Measurements from ENCODE around the gene SLA2.

The SLA2 gene

GRCh38 chr20:36641506-36641843 is 4.5 kb downstream of the SLA2 start:
- TF ChIP-seq REST (IDR thresholded peaks at IDR 0.05; ENCODE audit: insufficient read depth in 1 of 2, low read depth in 2 of 2, low read length in 2 of 2) (no peak), TAF1 (IDR thresholded peaks at IDR 0.05; ENCODE audit: borderline replicate concordance, insufficient read depth, low read length) (no peak), SIN3A (IDR thresholded peaks at IDR 0.05; ENCODE audit: borderline replicate concordance, insufficient read depth, low read length) (no peak), FOXP2 (optimal IDR thresholded peaks at IDR 0.05; ENCODE audit: borderline replicate concordance, extremely low read depth, extremely low read length, insufficient read depth) (no peak), POLR2AphosphoS5 (IDR thresholded peaks at IDR 0.05; ENCODE audit: low read depth, low read length) (no peak)

GRCh38 chr20:36634342-36634741 is 11.7 kb downstream of the SLA2 start:
- TF ChIP-seq REST (IDR thresholded peaks at IDR 0.05; ENCODE audit: insufficient read depth in 1 of 2, low read depth in 2 of 2, low read length in 2 of 2) (no peak), TAF1 (IDR thresholded peaks at IDR 0.05; ENCODE audit: borderline replicate concordance, insufficient read depth, low read length) (no peak)

- TF ChIP-seq REST (IDR thresholded peaks at IDR 0.05; ENCODE audit: insufficient read depth in 1 of 2, low read depth in 2 of 2, low read length in 2 of 2), result no peak
- no peak for TF ChIP-seq SIN3A (IDR thresholded peaks at IDR 0.05; ENCODE audit: borderline replicate concordance, insufficient read depth, low read length)
- TF ChIP-seq FOXP2 (optimal IDR thresholded peaks at IDR 0.05; ENCODE audit: borderline replicate concordance, extremely low read depth, extremely low read length, insufficient read depth), result no peak
- no peak for TF ChIP-seq TAF1 (IDR thresholded peaks at IDR 0.05; ENCODE audit: borderline replicate concordance, insufficient read depth, low read length)
- TF ChIP-seq POLR2AphosphoS5 (IDR thresholded peaks at IDR 0.05; ENCODE audit: low read depth, low read length), result no peak
Observed at GRCh38 chr20:36633285-36633772, 12.7 kb downstream of the SLA2 start.

- no peak for TF ChIP-seq TAF1 (IDR thresholded peaks at IDR 0.05; ENCODE audit: borderline replicate concordance, insufficient read depth, low read length)
- no peak for TF ChIP-seq SIN3A (IDR thresholded peaks at IDR 0.05; ENCODE audit: borderline replicate concordance, insufficient read depth, low read length)
- TF ChIP-seq REST (IDR thresholded peaks at IDR 0.05; ENCODE audit: insufficient read depth in 1 of 2, low read depth in 2 of 2, low read length in 2 of 2), result no peak
- no peak for TF ChIP-seq FOXP2 (optimal IDR thresholded peaks at IDR 0.05; ENCODE audit: borderline replicate concordance, extremely low read depth, extremely low read length, insufficient read depth)
- no peak for TF ChIP-seq POLR2AphosphoS5 (IDR thresholded peaks at IDR 0.05; ENCODE audit: low read depth, low read length)
Observed at GRCh38 chr20:36632487-36633284, 13.3 kb downstream of the SLA2 start.

GRCh38 chr20:36632147-36632486 is 13.9 kb downstream of the SLA2 start:
- TF ChIP-seq FOXP2 (optimal IDR thresholded peaks at IDR 0.05; ENCODE audit: borderline replicate concordance, extremely low read depth, extremely low read length, insufficient read depth), result no peak
- TF ChIP-seq SIN3A (IDR thresholded peaks at IDR 0.05; ENCODE audit: borderline replicate concordance, insufficient read depth, low read length), result no peak
- no peak for TF ChIP-seq TAF1 (IDR thresholded peaks at IDR 0.05; ENCODE audit: borderline replicate concordance, insufficient read depth, low read length)
- no peak for TF ChIP-seq POLR2AphosphoS5 (IDR thresholded peaks at IDR 0.05; ENCODE audit: low read depth, low read length)
- no peak for TF ChIP-seq REST (IDR thresholded peaks at IDR 0.05; ENCODE audit: insufficient read depth in 1 of 2, low read depth in 2 of 2, low read length in 2 of 2)

All from PFSK-1 (cell line).